ENCODE data around the gene HORMAD2. TPM values are rescaled to one million over a fixed set of nuclear protein-coding genes. Genes with fewer than 3 reads are reported as not detected.

HORMAD2 gene, protein sequence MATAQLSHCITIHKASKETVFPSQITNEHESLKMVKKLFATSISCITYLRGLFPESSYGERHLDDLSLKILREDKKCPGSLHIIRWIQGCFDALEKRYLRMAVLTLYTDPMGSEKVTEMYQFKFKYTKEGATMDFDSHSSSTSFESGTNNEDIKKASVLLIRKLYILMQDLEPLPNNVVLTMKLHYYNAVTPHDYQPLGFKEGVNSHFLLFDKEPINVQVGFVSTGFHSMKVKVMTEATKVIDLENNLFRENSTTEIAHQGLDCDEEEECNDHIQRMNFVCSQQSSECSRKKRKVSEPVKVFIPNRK
- total RNA-seq = 0.10 TPM in 1 of 2 replicates, not detected in the other

GRCh38 chr22:30079952-30080533 lies at the start of gene HORMAD2:
TSS of gene HORMAD2 (plus strand) at chr22:30080464. CDS start at chr22:30093953, 13,489 bp downstream.
- intact Hi-C loops (cut with micrococcal nuclease) = loop anchor here (2.0 kb wide), 1 partner anchor 241 kb away; the partner anchor contains the start of gene ASCC2

DNA sequence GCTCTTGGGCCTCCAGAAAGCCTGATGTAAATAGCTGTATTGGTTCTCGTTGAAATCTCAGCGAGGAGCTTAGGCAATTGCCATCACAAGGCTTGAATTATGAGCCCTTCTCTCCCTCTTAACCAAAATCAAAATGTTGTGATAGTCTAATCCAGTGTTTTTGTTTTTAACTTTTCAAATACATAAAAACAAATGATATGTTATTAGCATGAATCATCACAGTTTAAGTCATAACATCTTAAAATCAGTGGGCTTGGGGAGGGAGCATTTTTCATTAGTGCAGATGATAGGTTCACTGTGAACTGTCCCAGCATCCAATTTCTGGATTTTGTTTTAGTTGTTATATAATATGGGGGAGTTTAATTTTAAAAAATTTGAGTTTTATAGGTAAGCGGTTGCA lies 48.9 kb upstream of the HORMAD2 start:
- intact Hi-C loops (cut with micrococcal nuclease) = no loop called here

- intact Hi-C loops (cut with micrococcal nuclease) = no loop called here
Measured at GRCh38 chr22:30031764-30032455, 48.4 kb upstream of the HORMAD2 start.

DNA sequence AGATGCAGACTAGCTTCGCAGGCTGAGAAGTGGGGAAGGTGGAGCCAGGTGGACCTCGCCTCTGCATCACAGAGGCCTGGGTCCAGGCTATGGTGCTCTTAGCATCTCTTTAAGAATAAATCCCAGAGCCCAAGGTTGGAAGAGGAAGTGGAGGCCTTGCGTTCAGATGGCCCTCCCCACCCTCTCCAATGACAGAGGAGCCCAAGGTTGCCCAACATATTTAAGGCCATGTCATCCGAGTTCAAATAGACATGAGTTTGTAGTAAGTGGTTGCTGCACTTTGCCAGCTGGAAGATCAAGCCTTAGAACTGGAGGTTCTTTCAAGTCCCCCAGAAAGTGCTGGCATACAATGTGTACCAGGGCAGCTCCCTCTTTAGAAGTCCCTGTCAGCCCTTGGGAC lies 47.1 kb upstream of the HORMAD2 start:
- intact Hi-C loops (cut with micrococcal nuclease) = no loop called here

DNA sequence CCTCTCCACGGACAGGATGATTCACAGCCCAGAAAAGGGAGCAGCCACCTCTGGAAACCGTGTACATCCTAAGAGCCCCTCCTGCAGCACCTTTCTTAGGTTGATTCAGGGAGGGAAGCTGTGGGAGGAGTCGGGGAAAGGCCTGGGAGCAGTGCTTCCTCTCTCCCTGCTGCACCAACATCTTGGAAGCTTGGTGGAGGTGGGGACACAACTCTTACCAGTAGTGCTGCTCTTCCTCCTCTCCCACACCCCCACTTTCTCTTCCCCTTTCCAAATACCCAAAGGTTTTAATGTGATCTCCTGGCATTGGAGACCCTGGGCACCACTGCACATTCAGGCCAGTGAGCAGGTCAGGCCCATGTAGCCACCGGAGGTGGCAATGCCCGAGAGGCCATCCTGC lies 46.4 kb upstream of the HORMAD2 start:
- intact Hi-C loops (cut with micrococcal nuclease) = no loop called here

DNA sequence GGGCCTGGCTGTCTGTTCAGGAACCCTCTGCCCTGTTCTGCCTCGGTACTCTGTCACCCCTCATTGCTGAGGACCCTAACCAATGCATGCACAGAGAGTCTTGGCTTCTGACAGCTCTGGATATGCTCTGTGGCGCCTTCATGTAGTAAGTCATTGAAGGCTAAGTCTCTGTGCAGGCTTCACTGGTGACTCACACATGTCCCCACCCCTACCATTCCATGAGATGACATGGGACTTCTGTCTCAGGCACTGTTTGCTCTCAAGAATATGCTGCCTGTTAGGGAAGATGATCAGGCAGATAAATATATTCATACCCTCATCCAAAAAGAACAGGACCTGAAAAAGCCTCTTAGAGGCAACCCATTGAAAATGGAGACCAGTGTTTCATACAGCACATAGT lies 43.6 kb upstream of the HORMAD2 start:
- intact Hi-C loops (cut with micrococcal nuclease) = no loop called here

DNA sequence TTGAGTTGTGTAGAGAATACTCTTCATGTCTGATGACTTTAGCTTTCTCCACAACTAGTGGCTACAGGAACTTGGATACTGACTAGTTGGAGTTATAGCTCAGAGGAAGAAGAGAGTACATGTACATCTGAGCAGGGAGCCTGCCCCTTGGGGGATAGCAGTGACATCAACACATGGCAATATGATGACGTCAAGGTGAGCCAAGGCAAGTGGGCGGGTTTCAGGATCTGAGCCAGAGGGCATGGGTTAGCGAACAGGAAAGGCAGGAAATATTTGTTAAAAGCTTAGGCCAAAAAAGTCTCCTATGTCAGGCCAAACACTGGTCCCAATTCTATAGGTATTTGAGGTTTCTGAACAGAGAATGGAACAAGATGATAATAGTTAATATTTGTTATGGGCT lies 42.0 kb upstream of the HORMAD2 start:
- intact Hi-C loops (cut with micrococcal nuclease) = no loop called here

DNA sequence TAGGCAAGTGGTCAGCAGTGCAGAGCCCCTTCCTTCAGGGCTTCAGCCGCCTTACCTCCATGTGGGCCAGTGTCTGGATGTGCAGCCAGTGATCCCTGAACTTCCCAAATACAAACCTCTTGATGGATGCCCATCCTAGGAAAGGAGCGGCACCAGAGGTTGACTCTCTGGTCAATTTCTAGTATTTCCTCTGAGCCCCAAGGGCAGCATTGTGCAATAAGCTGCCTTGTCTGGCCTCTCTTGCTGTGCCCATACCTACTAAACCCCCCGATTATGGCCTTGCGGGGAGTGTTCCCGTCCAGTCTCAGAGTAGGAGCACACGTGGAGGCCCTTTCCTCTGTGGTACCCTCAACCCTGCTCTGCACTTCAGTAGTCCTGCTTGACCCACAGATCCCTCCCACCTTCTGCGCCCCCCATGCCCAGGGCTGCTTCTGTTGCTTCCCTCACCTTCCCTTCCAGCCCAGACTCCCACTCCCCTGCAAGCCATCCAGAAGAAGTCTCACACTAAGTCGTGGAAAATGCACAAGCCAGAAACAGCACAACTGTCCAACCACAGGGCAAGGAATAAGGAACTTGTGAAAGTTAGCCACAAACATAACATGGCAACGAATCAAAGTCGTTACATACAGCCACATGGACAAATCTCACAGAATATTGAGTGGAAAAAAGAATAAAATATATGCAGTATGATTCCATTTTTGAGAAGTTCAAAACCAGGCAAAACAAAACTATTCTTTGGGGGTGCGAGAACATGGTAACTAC lies 39.6 kb upstream of the HORMAD2 start:
- intact Hi-C loops (cut with micrococcal nuclease) = no loop called here

DNA sequence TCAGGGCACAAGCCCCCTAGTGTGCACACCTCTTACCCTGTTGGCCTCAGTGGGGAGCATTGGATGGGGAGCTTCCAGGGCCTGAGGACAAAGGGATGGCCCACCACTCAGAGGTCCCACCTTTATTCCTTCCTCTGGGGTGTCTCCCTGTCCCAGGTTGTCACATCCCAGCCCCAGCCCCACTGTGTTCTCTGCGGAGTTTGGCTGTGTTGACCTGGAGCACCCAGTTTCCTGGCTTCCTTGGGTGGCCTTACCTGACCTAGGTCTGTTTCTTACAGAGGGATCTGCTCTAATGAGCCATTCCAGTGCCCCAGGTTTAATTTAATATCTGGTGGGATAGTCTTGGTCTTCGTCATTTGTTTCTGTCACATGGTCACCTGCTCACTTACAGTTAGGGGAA lies 38.8 kb upstream of the HORMAD2 start:
- intact Hi-C loops (cut with micrococcal nuclease) = no loop called here

DNA sequence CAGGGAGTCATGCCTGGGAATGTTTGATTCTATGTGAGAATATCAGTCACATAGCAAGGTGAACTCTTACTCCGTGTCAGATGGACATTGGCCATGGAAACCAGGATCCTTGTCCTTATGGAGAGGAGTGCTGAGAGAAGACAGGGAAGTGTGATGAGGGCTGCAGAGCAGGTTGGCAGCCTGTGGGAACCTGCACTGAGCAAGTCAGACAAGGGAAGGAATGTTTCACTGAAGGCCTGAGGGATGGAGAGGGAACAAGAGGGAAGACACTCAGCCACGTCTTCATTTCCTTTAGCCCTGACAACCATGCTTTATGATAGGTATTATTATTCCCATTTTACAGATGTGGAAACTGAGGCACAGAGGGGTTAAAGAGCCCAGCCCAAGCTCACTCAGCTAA lies 38.4 kb upstream of the HORMAD2 start:
- intact Hi-C loops (cut with micrococcal nuclease) = no loop called here

GRCh38 chr22:30043161-30043560 lies 37.1 kb upstream of the HORMAD2 start:
- intact Hi-C loops (cut with micrococcal nuclease) = no loop called here

GRCh38 chr22:30044369-30044768 lies 35.9 kb upstream of the HORMAD2 start:
- intact Hi-C loops (cut with micrococcal nuclease) = no loop called here

DNA sequence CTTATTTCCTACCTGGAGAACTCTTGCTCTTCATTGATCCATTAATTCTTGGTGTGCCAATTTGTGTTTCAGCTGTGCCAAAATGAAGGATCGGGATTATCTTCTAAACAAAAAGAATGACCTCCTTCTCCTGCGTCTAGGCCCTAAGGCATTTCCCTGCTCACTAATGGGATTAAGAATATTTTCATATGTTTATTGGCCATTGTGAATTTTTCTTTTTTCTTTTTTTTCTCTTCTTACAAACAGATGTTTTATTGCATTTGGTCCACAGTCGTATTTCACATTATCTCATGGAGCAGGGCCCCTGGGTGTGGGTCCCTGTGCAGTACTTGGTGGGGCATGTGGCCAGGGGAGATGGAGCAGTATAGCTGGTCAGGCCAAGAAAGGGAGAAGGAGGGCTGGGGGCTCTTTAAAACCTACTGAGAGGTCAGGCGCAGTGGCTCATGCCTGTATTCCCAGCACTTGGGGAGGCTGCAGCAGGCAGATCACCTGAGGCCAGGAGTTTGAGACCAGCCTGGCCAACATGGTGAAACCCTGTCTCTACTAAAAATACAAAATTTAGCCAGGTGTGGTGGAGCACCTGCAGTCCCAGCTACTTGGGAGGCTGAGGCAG lies 35.3 kb upstream of the HORMAD2 start:
- intact Hi-C loops (cut with micrococcal nuclease) = loop anchor here (5.0 kb wide), 1 partner anchor 42 kb away; no protein-coding TSS in a partner anchor

- intact Hi-C loops (cut with micrococcal nuclease) = loop anchor here (5.0 kb wide), 1 partner anchor 42 kb away; no protein-coding TSS in a partner anchor
Measured at GRCh38 chr22:30045494-30045887, 34.8 kb upstream of the HORMAD2 start.

DNA sequence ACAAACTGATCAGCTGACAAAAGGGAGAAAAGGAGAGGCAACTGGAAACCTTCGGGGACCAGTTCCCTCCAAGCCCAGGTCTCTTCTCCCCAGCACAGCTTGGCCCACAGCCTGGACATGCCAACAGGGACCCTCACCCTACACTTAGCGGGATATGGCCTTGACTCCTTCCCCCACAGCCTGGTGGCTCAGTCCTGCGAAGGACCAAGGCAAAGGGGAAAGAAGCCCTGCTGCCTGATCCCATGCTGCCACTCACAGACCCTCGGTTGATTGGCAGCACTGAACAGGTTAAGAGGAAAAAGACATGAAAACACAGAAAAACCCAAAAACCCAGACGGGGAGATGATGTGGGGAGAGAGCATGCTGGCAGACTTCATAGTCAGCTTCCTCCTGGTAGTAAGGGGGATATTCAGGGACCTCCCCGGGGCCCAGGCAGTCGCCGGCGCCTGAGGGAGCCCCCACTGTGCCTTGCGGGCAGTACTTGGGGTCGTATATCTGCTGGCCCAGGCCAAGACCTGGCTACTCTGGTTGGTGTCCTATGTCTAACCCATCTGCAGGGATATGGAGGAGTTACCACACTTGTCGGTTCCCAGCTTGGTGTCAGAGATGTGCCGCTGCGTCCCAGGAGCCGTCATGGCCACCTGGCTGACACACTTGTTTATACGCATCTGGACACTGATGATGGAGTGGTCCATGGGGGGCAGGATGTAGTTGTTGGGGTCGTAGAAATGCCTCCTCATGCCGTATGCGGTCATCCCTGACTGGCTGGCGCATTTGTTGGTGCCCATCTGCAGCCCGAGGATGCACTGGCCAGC lies 34.2 kb upstream of the HORMAD2 start:
- intact Hi-C loops (cut with micrococcal nuclease) = loop anchor here (5.0 kb wide), 1 partner anchor 41 kb away; no protein-coding TSS in a partner anchor

- intact Hi-C loops (cut with micrococcal nuclease) = loop anchor here (1.0 to 5.0 kb wide), 2 partner anchors 40 to 209 kb away; partner anchors contain the start of gene ASCC2
Measured at GRCh38 chr22:30046716-30047363, 33.4 kb upstream of the HORMAD2 start.

- intact Hi-C loops (cut with micrococcal nuclease) = loop anchor here (1.0 to 5.0 kb wide), 2 partner anchors 40 to 209 kb away; partner anchors contain the start of gene ASCC2
Measured at GRCh38 chr22:30047364-30047738, 32.9 kb upstream of the HORMAD2 start.

GRCh38 chr22:30048681-30049080 lies 31.6 kb upstream of the HORMAD2 start:
- intact Hi-C loops (cut with micrococcal nuclease) = loop anchor here (5.0 kb wide), 1 partner anchor 39 kb away; no protein-coding TSS in a partner anchor

GRCh38 chr22:30054067-30054763 lies 26.0 kb upstream of the HORMAD2 start:
- intact Hi-C loops (cut with micrococcal nuclease) = no loop called here

Data from T-helper 1 cell treated with Interleukin-12 subunit alpha and Interleukin-12 subunit beta and Interleukin-4 antibody, amounts not matched to agents 30 ng/mL and 1 ng/mL, for 36 hours (primary cell).